DMS53 treated with DMSO at 0.1 percent for 48 hours (cell line): Measurements from ENCODE around the gene INSYN2B.
"Not testable (repeated sequence)": the region's sequence is repeated elsewhere in the genome, so short reads cannot be mapped to it uniquely, and the experiment has no call there.

Experiments
- DNase-seq: peaks from one replicate; lab custom pipeline; 2025; ENCODE audit not compliant: unreplicated experiment; lab: John Stamatoyannopoulos, UW

INSYN2B gene

GRCh38 chr5:169860585-169860984 is 119.7 kb downstream of the INSYN2B start:
- DNase-seq, result no peak

GRCh38 chr5:169856571-169856970 is 123.7 kb downstream of the INSYN2B start:
- no peak for DNase-seq

GRCh38 chr5:169851321-169851850 is 128.9 kb downstream of the INSYN2B start:
- DNase-seq, result no peak

- no peak for DNase-seq
These were observed 129.9 kb downstream of the INSYN2B start for GRCh38 chr5:169850409-169850808.

- no peak for DNase-seq
These were observed 131.5 kb downstream of the INSYN2B start for GRCh38 chr5:169848792-169849191.

- DNase-seq, result no peak
These were observed 132.0 kb downstream of the INSYN2B start for GRCh38 chr5:169848271-169848670.

GRCh38 chr5:169847519-169847918 is 132.8 kb downstream of the INSYN2B start:
- DNase-seq, result no peak

- DNase-seq, result no peak
These were observed 137.6 kb downstream of the INSYN2B start for GRCh38 chr5:169842699-169843098.

GRCh38 chr5:169840405-169840804 is 139.9 kb downstream of the INSYN2B start:
- DNase-seq, result no peak

GRCh38 chr5:169838688-169839087 is 141.6 kb downstream of the INSYN2B start:
- no peak for DNase-seq

GRCh38 chr5:169837686-169838085 is 142.6 kb downstream of the INSYN2B start:
- DNase-seq, result no peak

- DNase-seq, result no peak
These were observed 143.3 kb downstream of the INSYN2B start for GRCh38 chr5:169836835-169837536.

GRCh38 chr5:169834540-169834939 is 145.8 kb downstream of the INSYN2B start:
- DNase-seq, result not testable (repeated sequence)

- DNase-seq, result not testable (repeated sequence)
These were observed 146.5 kb downstream of the INSYN2B start for GRCh38 chr5:169833681-169834292.

- no peak for DNase-seq
These were observed 147.4 kb downstream of the INSYN2B start for GRCh38 chr5:169832845-169833244.

- no peak for DNase-seq
These were observed 148.0 kb downstream of the INSYN2B start for GRCh38 chr5:169832304-169832703.

- no peak for DNase-seq
These were observed 149.0 kb downstream of the INSYN2B start for GRCh38 chr5:169831331-169831730.

GRCh38 chr5:169828385-169828784 is 151.9 kb downstream of the INSYN2B start:
- no peak for DNase-seq

GRCh38 chr5:169827769-169828168 is 152.5 kb downstream of the INSYN2B start:
- DNase-seq, result no peak

- DNase-seq, result no peak
These were observed 153.7 kb downstream of the INSYN2B start for GRCh38 chr5:169826618-169827017.

- no peak for DNase-seq
These were observed 163.3 kb downstream of the INSYN2B start for GRCh38 chr5:169817031-169817430.

GRCh38 chr5:169814522-169814921 is 165.8 kb downstream of the INSYN2B start:
- DNase-seq, result no peak
